MM.1S (cell line): ENCODE results near the gene ITGB5.

Source experiments
- DNase-seq: peaks from one replicate; pipeline ENCODE4 v3.0.0-alpha.2; 2015
- H2AFZ ChIP-seq: fragments of 300-600 bp; sonication (generic); 2 replicates; pipeline ENCODE4 v1.6.0; 2016; ENCODE audit warnings: antibody characterized with exemption, low read length
- H3F3A ChIP-seq: fragments of 300-600 bp; sonication (generic); 2 replicates; pipeline ENCODE4 v1.6.1; 2016; ENCODE audit warnings: mild to moderate bottlenecking, antibody characterized with exemption, low read length, moderate library complexity, mixed read lengths; ENCODE audit not compliant: insufficient read depth
- H3K27ac ChIP-seq: fragments of 300-600 bp; sonication (generic); 2 replicates; pipeline ENCODE4 v1.5.1; 2016; ENCODE audit warnings: mild to moderate bottlenecking, low read length
- H3K27me3 ChIP-seq: fragments of 300-600 bp; sonication (generic); replicated peaks from 2 replicates; pipeline ENCODE4 v1.6.0; 2016; ENCODE audit warnings: low read length; ENCODE audit not compliant: insufficient read depth
- H3K36me3 ChIP-seq: fragments of 300-600 bp; sonication (generic); replicated peaks from 2 replicates; pipeline ENCODE4 v1.6.1; 2016; ENCODE audit warnings: mild to moderate bottlenecking, low read length, mixed read lengths; ENCODE audit not compliant: insufficient read depth
- H3K4me1 ChIP-seq: fragments of 300-600 bp; sonication (generic); 2 replicates; pipeline ENCODE4 v1.6.1; 2016; ENCODE audit warnings: low read length, mixed read lengths
- H3K4me2 ChIP-seq: fragments of 300-600 bp; sonication (generic); 2 replicates; pipeline ENCODE4 v1.6.0; 2016; ENCODE audit warnings: low read depth, low read length
- H3K4me3 ChIP-seq: fragments of 300-600 bp; sonication (generic); 2 replicates; pipeline ENCODE4 v1.5.1; 2016; ENCODE audit warnings: low read length, mixed read lengths
- H3K79me2 ChIP-seq: fragments of 300-600 bp; sonication (generic); 2 replicates; pipeline ENCODE4 v1.6.1; 2016; ENCODE audit warnings: mixed run types, low read length, mixed read lengths
- H3K9ac ChIP-seq: fragments of 300-600 bp; sonication (generic); 2 replicates; pipeline ENCODE4 v1.6.1; 2016; ENCODE audit warnings: low read length, mixed read lengths
- H3K9me2 ChIP-seq: fragments of 300-600 bp; sonication (generic); replicated peaks from 2 replicates; pipeline ENCODE4 v1.6.1; 2016; ENCODE audit warnings: mild to moderate bottlenecking, low read length, mixed read lengths; ENCODE audit not compliant: insufficient read depth
- H3K9me3 ChIP-seq: fragments of 300-600 bp; sonication (generic); replicated peaks from 2 replicates; pipeline ENCODE4 v1.6.1; 2016; ENCODE audit warnings: mild to moderate bottlenecking, low read length, mixed read lengths; ENCODE audit not compliant: insufficient read depth
- H4K20me1 ChIP-seq: fragments of 300-600 bp; sonication (generic); 2 replicates; pipeline ENCODE4 v1.6.1; 2016; ENCODE audit warnings: mild to moderate bottlenecking, low read length, moderate library complexity, mixed read lengths; ENCODE audit not compliant: insufficient read depth
- EZH2 ChIP-seq: fragments of 300-600 bp; sonication (generic); optimal IDR thresholded peaks from 2 replicates; pipeline ENCODE3; 2017; ENCODE audit warnings: low read depth, mild to moderate bottlenecking, antibody characterized with exemption, low read length, mixed read lengths
- EZH2phosphoT487 ChIP-seq: fragments of 300-600 bp; sonication (generic); IDR thresholded peaks from 2 replicates; pipeline ENCODE4 v1.6.1; 2018; ENCODE audit warnings: antibody characterized with exemption, low read length
- TF ChIP-seq, protein P1 (sequence below): fragments of 300-600 bp; sonication (generic); IDR thresholded peaks from 2 replicates; pipeline ENCODE4 v1.5.1; 2016; ENCODE audit warnings: antibody characterized with exemption, low read length, mixed read lengths

The ITGB5 gene

DNA sequence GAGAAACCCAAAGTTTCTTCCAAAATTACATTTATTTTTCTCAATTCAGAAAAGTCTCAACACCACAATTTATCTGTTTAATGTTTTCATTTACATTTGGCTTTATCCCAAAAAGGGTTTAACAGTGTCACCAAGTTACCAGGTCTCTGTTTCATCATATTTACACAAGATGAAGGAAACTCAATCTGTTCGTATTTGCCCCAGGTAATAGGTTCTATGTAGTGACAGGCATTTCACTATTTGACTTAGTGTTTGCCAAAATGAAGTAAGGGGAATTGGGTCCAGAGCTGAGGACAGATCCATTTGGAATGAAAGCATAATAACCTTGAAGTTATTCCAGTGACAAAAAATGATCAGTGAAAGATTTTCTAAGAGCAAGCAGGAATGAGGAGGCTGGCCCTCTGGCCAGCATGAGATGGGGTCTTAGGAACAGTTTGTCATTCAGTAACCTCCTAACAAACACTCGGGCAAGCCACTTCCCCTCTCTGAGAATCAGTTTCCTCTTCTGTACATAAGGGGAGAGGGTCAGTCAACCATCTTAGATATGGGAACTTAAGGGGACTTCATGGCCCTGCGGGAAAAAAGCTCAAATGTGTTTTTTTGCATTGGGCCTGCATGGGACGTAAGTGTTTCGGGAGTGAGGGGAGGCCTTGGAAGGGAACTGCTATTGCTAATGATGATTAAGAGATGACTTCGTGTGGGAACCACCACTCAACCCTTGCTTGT, 125.1 kb downstream of the ITGB5 start:
- Histone ChIP-seq H3K27me3 (no peaks in the 10 kb centered on the region), H3K9me2 (no peaks in the 10 kb centered on the region), H3K4me3 (no peak overlapping the region), H4K20me1 (no peaks in the 10 kb centered on the region), H3K9ac (no peak overlapping the region), H3K4me2 (no peak overlapping the region), H3K4me1 (no peaks in the 10 kb centered on the region), H3K9me3 (no peaks in the 10 kb centered on the region), H3K27ac (no peak overlapping the region), H3K79me2 (no peaks in the 10 kb centered on the region), H3K36me3 (no peaks in the 10 kb centered on the region), H3F3A (no peaks in the 10 kb centered on the region), H2AFZ (no peak overlapping the region)
- TF ChIP-seq EZH2 (no peak), EZH2phosphoT487 (no peak)
- TF ChIP-seq, protein P1, sequence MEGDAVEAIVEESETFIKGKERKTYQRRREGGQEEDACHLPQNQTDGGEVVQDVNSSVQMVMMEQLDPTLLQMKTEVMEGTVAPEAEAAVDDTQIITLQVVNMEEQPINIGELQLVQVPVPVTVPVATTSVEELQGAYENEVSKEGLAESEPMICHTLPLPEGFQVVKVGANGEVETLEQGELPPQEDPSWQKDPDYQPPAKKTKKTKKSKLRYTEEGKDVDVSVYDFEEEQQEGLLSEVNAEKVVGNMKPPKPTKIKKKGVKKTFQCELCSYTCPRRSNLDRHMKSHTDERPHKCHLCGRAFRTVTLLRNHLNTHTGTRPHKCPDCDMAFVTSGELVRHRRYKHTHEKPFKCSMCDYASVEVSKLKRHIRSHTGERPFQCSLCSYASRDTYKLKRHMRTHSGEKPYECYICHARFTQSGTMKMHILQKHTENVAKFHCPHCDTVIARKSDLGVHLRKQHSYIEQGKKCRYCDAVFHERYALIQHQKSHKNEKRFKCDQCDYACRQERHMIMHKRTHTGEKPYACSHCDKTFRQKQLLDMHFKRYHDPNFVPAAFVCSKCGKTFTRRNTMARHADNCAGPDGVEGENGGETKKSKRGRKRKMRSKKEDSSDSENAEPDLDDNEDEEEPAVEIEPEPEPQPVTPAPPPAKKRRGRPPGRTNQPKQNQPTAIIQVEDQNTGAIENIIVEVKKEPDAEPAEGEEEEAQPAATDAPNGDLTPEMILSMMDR, result no peak
- DNase-seq, result no peak

DNA sequence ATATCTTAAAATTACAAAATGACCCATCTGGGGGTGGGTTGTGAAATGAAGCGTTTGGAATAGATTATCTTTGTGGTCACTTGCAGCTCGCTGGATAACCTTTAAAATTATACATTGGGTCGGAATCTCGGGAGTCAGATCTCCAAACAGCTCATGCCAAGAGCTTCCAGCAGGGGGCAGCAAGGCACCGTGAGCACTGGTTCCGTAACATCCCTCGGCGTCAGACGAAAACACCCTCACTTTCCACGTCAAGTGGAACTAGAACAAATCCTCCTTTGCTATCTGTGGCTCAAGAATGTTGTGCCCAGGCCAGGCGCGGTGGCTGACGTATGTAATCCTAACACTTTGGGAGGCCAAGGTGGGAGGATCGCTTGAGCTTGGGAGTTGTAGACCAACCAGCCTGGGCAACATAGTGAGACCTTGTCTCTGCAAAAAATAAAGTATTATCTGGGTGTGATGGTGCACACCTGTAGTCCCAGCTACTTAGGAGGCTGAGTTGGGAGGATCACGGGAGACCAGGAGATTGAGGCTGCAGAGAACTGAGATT, 125.8 kb downstream of the ITGB5 start:
- Histone ChIP-seq H3K9ac (0 out of 2 replicates have a peak overlapping the region, but pooled peaks have one; percentile 26), H3K79me2 (no peaks in the 10 kb centered on the region), H3K27ac (no peak overlapping the region), H3K27me3 (no peaks in the 10 kb centered on the region), H3K4me2 (peak overlapping the region; percentile 59), H3K4me1 (no peaks in the 10 kb centered on the region), H4K20me1 (no peaks in the 10 kb centered on the region), H3K4me3 (peak overlapping the region; percentile 34; the same call in 1 of the 2 replicates), H3K9me3 (no peaks in the 10 kb centered on the region), H3F3A (no peaks in the 10 kb centered on the region), H2AFZ (peak overlapping the region; percentile 52; the same call in 1 of the 2 replicates), H3K9me2 (no peaks in the 10 kb centered on the region), H3K36me3 (no peaks in the 10 kb centered on the region)
- peak; percentile 84 for DNase-seq
- no peak for TF ChIP-seq EZH2
- TF ChIP-seq, protein P1, result peak; percentile 95

DNA sequence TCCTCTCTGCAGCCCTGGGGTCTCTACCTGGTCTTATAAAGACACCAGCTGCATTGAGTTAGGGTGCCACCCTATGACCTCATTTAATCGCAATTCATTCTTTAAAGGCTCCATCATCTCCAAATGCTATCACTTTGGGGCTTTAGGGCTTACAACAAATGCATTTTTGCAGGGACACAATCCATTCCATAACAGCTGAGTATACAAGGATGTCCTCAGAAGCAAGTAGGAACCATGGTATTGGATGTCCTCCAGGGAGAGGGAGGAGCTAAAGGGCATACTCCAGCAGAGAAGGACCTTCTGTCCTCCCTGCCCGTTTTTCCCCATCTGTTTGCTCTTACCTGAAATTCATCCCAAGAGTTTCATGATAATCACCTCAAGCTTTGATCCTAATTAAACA, 126.6 kb downstream of the ITGB5 start:
- Histone ChIP-seq H2AFZ (no peak overlapping the region), H3K4me3 (no peak overlapping the region), H3K27me3 (no peaks in the 10 kb centered on the region), H3K9ac (no peak overlapping the region), H3K9me3 (no peaks in the 10 kb centered on the region), H3K27ac (no peak overlapping the region), H3K4me2 (no peak overlapping the region), H3K4me1 (no peaks in the 10 kb centered on the region), H3K79me2 (no peaks in the 10 kb centered on the region), H3F3A (no peaks in the 10 kb centered on the region), H3K9me2 (no peaks in the 10 kb centered on the region), H3K36me3 (no peaks in the 10 kb centered on the region), H4K20me1 (no peaks in the 10 kb centered on the region)
- no peak for DNase-seq
- TF ChIP-seq, protein P1, result no peak
- TF ChIP-seq EZH2 (no peak), EZH2phosphoT487 (no peak)
